ENCODE measurements around the gene NFYC. TPM values are rescaled to one million over a fixed set of nuclear protein-coding genes. Genes with fewer than 3 reads are reported as not detected.

Gene NFYC
- total and polyA plus RNA-seq, 3 experiments from 2014 or later: 51.3 to 61.6 (median 61.3) TPM

- POLR2A ChIA-PET: no interaction called here
- Mint-ChIP-seq H3K27ac (peak overlapping the region in 2 of 8 donors; percentile 8 to 72), H3K4me3 (no peak overlapping the region), H3K9me3 (no peaks in the 10 kb centered on the region), H3K36me3 (no peaks in the 10 kb centered on the region), H3K27me3 (peaks cover 0 to 5% of the 10 kb centered on the region in 2 donors), H3K4me1 (peaks cover 10 to 14% (median 14%) of the 10 kb centered on the region in 3 donors)
- Histone ChIP-seq H3K27ac (ENCODE audit: low read depth, low read length) (no peak overlapping the region), H3K4me3 (ENCODE audit: low read length) (no peak overlapping the region), H3K4me1 (ENCODE audit: insufficient read depth, low read length) (peaks cover 8% of the 10 kb centered on the region), H3K36me3 (ENCODE audit: insufficient read depth, low read length) (no peaks in the 10 kb centered on the region), H3K9me3 (ENCODE audit: low read length) (no peaks in the 10 kb centered on the region), H3K27me3 (ENCODE audit: insufficient read depth, low read length, poor library complexity, severe bottlenecking) (no peaks in the 10 kb centered on the region)
- no peak for DNase-seq
- CTCF ChIA-PET: no interaction called here
Measured at GRCh38 chr1:40808002-40808401, 116.5 kb downstream of the NFYC start.

GRCh38 chr1:40808444-40808843 lies 116.9 kb downstream of the NFYC start:
- ChIA-PET CTCF (no interaction called here), POLR2A (no interaction called here)
- Histone ChIP-seq H3K4me3 (ENCODE audit: low read length) (no peak overlapping the region), H3K4me1 (ENCODE audit: insufficient read depth, low read length) (peaks cover 8% of the 10 kb centered on the region), H3K27me3 (ENCODE audit: insufficient read depth, low read length, poor library complexity, severe bottlenecking) (no peaks in the 10 kb centered on the region), H3K36me3 (ENCODE audit: insufficient read depth, low read length) (no peaks in the 10 kb centered on the region), H3K27ac (ENCODE audit: low read depth, low read length) (no peak overlapping the region), H3K9me3 (ENCODE audit: low read length) (no peaks in the 10 kb centered on the region)
- H3K36me3 Mint-ChIP-seq: no peaks in the 10 kb centered on the region
- no peak overlapping the region for H3K4me3 Mint-ChIP-seq
- peaks cover 0 to 5% of the 10 kb centered on the region in 2 donors for H3K27me3 Mint-ChIP-seq
- no peaks in the 10 kb centered on the region for H3K9me3 Mint-ChIP-seq
- H3K27ac Mint-ChIP-seq: peak overlapping the region in 2 of 8 donors; percentile 5 to 17
- no peak for DNase-seq
- peaks cover 10 to 14% (median 14%) of the 10 kb centered on the region in 3 donors for H3K4me1 Mint-ChIP-seq

GRCh38 chr1:40808909-40809308 lies 117.4 kb downstream of the NFYC start:
- Mint-ChIP-seq H3K9me3 (no peaks in the 10 kb centered on the region), H3K27me3 (peaks cover 0 to 5% of the 10 kb centered on the region in 2 donors), H3K27ac (peak overlapping the region in 2 of 8 donors; percentile 5 to 17), H3K4me3 (no peak overlapping the region), H3K36me3 (no peaks in the 10 kb centered on the region), H3K4me1 (peaks cover 10 to 14% (median 14%) of the 10 kb centered on the region in 3 donors)
- ChIA-PET CTCF (no interaction called here), POLR2A (no interaction called here)
- DNase-seq: no peak
- Histone ChIP-seq H3K4me1 (ENCODE audit: insufficient read depth, low read length) (peaks cover 8% of the 10 kb centered on the region), H3K9me3 (ENCODE audit: low read length) (no peaks in the 10 kb centered on the region), H3K4me3 (ENCODE audit: low read length) (no peak overlapping the region), H3K36me3 (ENCODE audit: insufficient read depth, low read length) (no peaks in the 10 kb centered on the region), H3K27me3 (ENCODE audit: insufficient read depth, low read length, poor library complexity, severe bottlenecking) (no peaks in the 10 kb centered on the region), H3K27ac (ENCODE audit: low read depth, low read length) (no peak overlapping the region)

- Histone ChIP-seq H3K36me3 (ENCODE audit: insufficient read depth, low read length) (no peaks in the 10 kb centered on the region), H3K27me3 (ENCODE audit: insufficient read depth, low read length, poor library complexity, severe bottlenecking) (no peaks in the 10 kb centered on the region), H3K4me3 (ENCODE audit: low read length) (no peak overlapping the region), H3K4me1 (ENCODE audit: insufficient read depth, low read length) (peaks cover 8% of the 10 kb centered on the region), H3K9me3 (ENCODE audit: low read length) (no peaks in the 10 kb centered on the region), H3K27ac (ENCODE audit: low read depth, low read length) (no peak overlapping the region)
- Mint-ChIP-seq H3K9me3 (no peaks in the 10 kb centered on the region), H3K4me1 (peaks cover 9 to 14% (median 14%) of the 10 kb centered on the region in 3 donors), H3K27me3 (peaks cover 0 to 5% of the 10 kb centered on the region in 2 donors), H3K36me3 (no peaks in the 10 kb centered on the region), H3K27ac (no peak overlapping the region), H3K4me3 (no peak overlapping the region)
- ChIA-PET CTCF (interaction anchor here (1.1 to 1.6 kb wide), 2 partner anchors 8 to 37 kb away, joined by 3 to 5 read pairs; no protein-coding TSS in a partner anchor), POLR2A (no interaction called here)
- no peak for DNase-seq
Measured at GRCh38 chr1:40810927-40811326, 119.4 kb downstream of the NFYC start.

- no peak overlapping the region for H3K27ac ChIP-seq (ENCODE audit: low read depth, low read length)
- Mint-ChIP-seq H3K36me3 (no peaks in the 10 kb centered on the region), H3K27me3 (peaks cover 0 to 3% of the 10 kb centered on the region in 2 donors), H3K27ac (peak overlapping the region in 1 of 8 donors; percentile 74), H3K4me1 (peaks cover 4 to 18% (median 5%) of the 10 kb centered on the region in 3 donors), H3K4me3 (peak overlapping the region in 1 of 7 donors; percentile 34), H3K9me3 (no peaks in the 10 kb centered on the region)
- H3K4me1 ChIP-seq (ENCODE audit: insufficient read depth, low read length): peaks cover 6% of the 10 kb centered on the region
- no peaks in the 10 kb centered on the region for H3K9me3 ChIP-seq (ENCODE audit: low read length)
- ChIA-PET CTCF (no interaction called here), POLR2A (no interaction called here)
- DNase-seq: no peak
- no peak overlapping the region for H3K4me3 ChIP-seq (ENCODE audit: low read length)
- no peaks in the 10 kb centered on the region for H3K36me3 ChIP-seq (ENCODE audit: insufficient read depth, low read length)
- no peaks in the 10 kb centered on the region for H3K27me3 ChIP-seq (ENCODE audit: insufficient read depth, low read length, poor library complexity, severe bottlenecking)
Measured at GRCh38 chr1:40815420-40815819, 123.9 kb downstream of the NFYC start.

- H3K27ac ChIP-seq (ENCODE audit: low read depth, low read length): peak overlapping the region; percentile 9
- DNase-seq: no peak
- peaks cover 4 to 18% (median 5%) of the 10 kb centered on the region in 3 donors for H3K4me1 Mint-ChIP-seq
- peaks cover 6% of the 10 kb centered on the region for H3K4me1 ChIP-seq (ENCODE audit: insufficient read depth, low read length)
- H3K9me3 ChIP-seq (ENCODE audit: low read length): no peaks in the 10 kb centered on the region
- no peaks in the 10 kb centered on the region for H3K27me3 ChIP-seq (ENCODE audit: insufficient read depth, low read length, poor library complexity, severe bottlenecking)
- peak overlapping the region; percentile 73 to 93 (median 85) for H3K4me3 Mint-ChIP-seq
- POLR2A ChIA-PET: interaction anchor here (1.2 kb wide), 1 partner anchor 92 kb away, joined by 3 read pairs; no protein-coding TSS in a partner anchor
- H3K27me3 Mint-ChIP-seq: no peaks in the 10 kb centered on the region
- peak overlapping the region in 6 of 8 donors; percentile 64 to 90 (median 77) for H3K27ac Mint-ChIP-seq
- no peaks in the 10 kb centered on the region for H3K9me3 Mint-ChIP-seq
- no peaks in the 10 kb centered on the region for H3K36me3 Mint-ChIP-seq
- H3K36me3 ChIP-seq (ENCODE audit: insufficient read depth, low read length): no peaks in the 10 kb centered on the region
- peak overlapping the region; percentile 56 for H3K4me3 ChIP-seq (ENCODE audit: low read length)
- CTCF ChIA-PET: no interaction called here
Measured at GRCh38 chr1:40817791-40818263, 126.3 kb downstream of the NFYC start.

GRCh38 chr1:40818264-40818961 lies 126.9 kb downstream of the NFYC start:
- no peaks in the 10 kb centered on the region for H3K27me3 ChIP-seq (ENCODE audit: insufficient read depth, low read length, poor library complexity, severe bottlenecking)
- ChIA-PET POLR2A (interaction anchor here (0.5 to 1.2 kb wide), 4 partner anchors 44 to 1520 kb away, joined by 3 to 5 read pairs (median 4); partner anchors contain the start of gene CITED4), CTCF (interaction anchor here (1.2 kb wide), 1 partner anchor 134 kb away, joined by 3 read pairs; no protein-coding TSS in a partner anchor)
- peak overlapping the region in 7 of 8 donors; percentile 7 to 90 (median 68) for H3K27ac Mint-ChIP-seq
- H3K9me3 ChIP-seq (ENCODE audit: low read length): no peaks in the 10 kb centered on the region
- H3K36me3 ChIP-seq (ENCODE audit: insufficient read depth, low read length): no peaks in the 10 kb centered on the region
- no peaks in the 10 kb centered on the region for H3K36me3 Mint-ChIP-seq
- peak; percentile 84 to 90 (median 87) for DNase-seq
- peaks cover 6% of the 10 kb centered on the region for H3K4me1 ChIP-seq (ENCODE audit: insufficient read depth, low read length)
- peaks cover 4 to 18% (median 5%) of the 10 kb centered on the region in 3 donors for H3K4me1 Mint-ChIP-seq
- H3K27me3 Mint-ChIP-seq: no peaks in the 10 kb centered on the region
- peak overlapping the region; percentile 73 to 93 (median 85) for H3K4me3 Mint-ChIP-seq
- H3K27ac ChIP-seq (ENCODE audit: low read depth, low read length): no peak overlapping the region
- H3K9me3 Mint-ChIP-seq: no peaks in the 10 kb centered on the region
- H3K4me3 ChIP-seq (ENCODE audit: low read length): peak overlapping the region; percentile 56

- Mint-ChIP-seq H3K36me3 (no peaks in the 10 kb centered on the region), H3K4me3 (peak overlapping the region; percentile 58 to 93 (median 79)), H3K27me3 (no peaks in the 10 kb centered on the region), H3K4me1 (peaks cover 4 to 18% (median 5%) of the 10 kb centered on the region in 3 donors), H3K27ac (peak overlapping the region in 3 of 8 donors; percentile 17 to 83 (median 41)), H3K9me3 (no peaks in the 10 kb centered on the region)
- H3K36me3 ChIP-seq (ENCODE audit: insufficient read depth, low read length): no peaks in the 10 kb centered on the region
- no peak for DNase-seq
- no peak overlapping the region for H3K4me3 ChIP-seq (ENCODE audit: low read length)
- peaks cover 6% of the 10 kb centered on the region for H3K4me1 ChIP-seq (ENCODE audit: insufficient read depth, low read length)
- no peaks in the 10 kb centered on the region for H3K27me3 ChIP-seq (ENCODE audit: insufficient read depth, low read length, poor library complexity, severe bottlenecking)
- H3K27ac ChIP-seq (ENCODE audit: low read depth, low read length): no peak overlapping the region
- no peaks in the 10 kb centered on the region for H3K9me3 ChIP-seq (ENCODE audit: low read length)
- ChIA-PET CTCF (interaction anchor here (1.2 kb wide), 1 partner anchor 134 kb away, joined by 3 read pairs; no protein-coding TSS in a partner anchor), POLR2A (interaction anchor here (0.6 to 1.2 kb wide), 3 partner anchors 43 to 1520 kb away, joined by 3 to 5 read pairs (median 3); partner anchors contain the start of gene CITED4)
Measured at GRCh38 chr1:40819101-40819500, 127.6 kb downstream of the NFYC start.

Data from CD8-positive, alpha-beta memory T cell (primary cell).